Measurements from ENCODE around the gene SEMA4D. TPM values are rescaled to one million over a fixed set of nuclear protein-coding genes. Genes with fewer than 3 reads are reported as not detected.

Gene SEMA4D
- total RNA-seq, 1 experiment from 2014 or later: 2.2 TPM

- in situ Hi-C loops (cut with HindIII; ENCODE audit: low sequenced_read_pairs): no loop called here
- DNase-seq (ENCODE audit: low spot score): no peak
Measured at GRCh38 chr9:89368978-89369377, 128.9 kb downstream of the SEMA4D start.

- in situ Hi-C loops (cut with HindIII; ENCODE audit: low sequenced_read_pairs): no loop called here
- DNase-seq (ENCODE audit: low spot score): no peak
Measured at GRCh38 chr9:89368550-89368949, 129.4 kb downstream of the SEMA4D start.

- in situ Hi-C loops (cut with HindIII; ENCODE audit: low sequenced_read_pairs): no loop called here
Measured at GRCh38 chr9:89367726-89368437, 130.0 kb downstream of the SEMA4D start.

GRCh38 chr9:89367281-89367680 is 130.6 kb downstream of the SEMA4D start:
- in situ Hi-C loops (cut with HindIII; ENCODE audit: low sequenced_read_pairs): no loop called here
- DNase-seq (ENCODE audit: low spot score): no peak

More at GRCh38 chr9:89367726-89368437, 130.0 kb downstream of the SEMA4D start:
- DNase-seq (ENCODE audit: low spot score): no peak

- in situ Hi-C loops (cut with HindIII; ENCODE audit: low sequenced_read_pairs): no loop called here
Measured at GRCh38 chr9:89366711-89367110, 131.2 kb downstream of the SEMA4D start.

GRCh38 chr9:89365532-89365912 is 132.4 kb downstream of the SEMA4D start:
- DNase-seq (ENCODE audit: low spot score): no peak
- in situ Hi-C loops (cut with HindIII; ENCODE audit: low sequenced_read_pairs): no loop called here

More at GRCh38 chr9:89366711-89367110, 131.2 kb downstream of the SEMA4D start:
- no peak for DNase-seq (ENCODE audit: low spot score)

GRCh38 chr9:89364666-89365531 is 133.0 kb downstream of the SEMA4D start:
- in situ Hi-C loops (cut with HindIII; ENCODE audit: low sequenced_read_pairs): no loop called here

GRCh38 chr9:89363921-89364665 is 133.8 kb downstream of the SEMA4D start:
- in situ Hi-C loops (cut with HindIII; ENCODE audit: low sequenced_read_pairs): no loop called here
- DNase-seq (ENCODE audit: low spot score): no peak

More at GRCh38 chr9:89364666-89365531, 133.0 kb downstream of the SEMA4D start:
- no peak for DNase-seq (ENCODE audit: low spot score)

- in situ Hi-C loops (cut with HindIII; ENCODE audit: low sequenced_read_pairs): no loop called here
- no peak for DNase-seq (ENCODE audit: low spot score)
Measured at GRCh38 chr9:89363311-89363670, 134.6 kb downstream of the SEMA4D start.

GRCh38 chr9:89362647-89363310 is 135.1 kb downstream of the SEMA4D start:
- in situ Hi-C loops (cut with HindIII; ENCODE audit: low sequenced_read_pairs): no loop called here
- no peak for DNase-seq (ENCODE audit: low spot score)

- in situ Hi-C loops (cut with HindIII; ENCODE audit: low sequenced_read_pairs): no loop called here
- no peak for DNase-seq (ENCODE audit: low spot score)
Measured at GRCh38 chr9:89361816-89362646, 135.9 kb downstream of the SEMA4D start.

GRCh38 chr9:89361031-89361430 is 136.9 kb downstream of the SEMA4D start:
- no peak for DNase-seq (ENCODE audit: low spot score)
- in situ Hi-C loops (cut with HindIII; ENCODE audit: low sequenced_read_pairs): no loop called here

- DNase-seq (ENCODE audit: low spot score): peak; percentile 19
- in situ Hi-C loops (cut with HindIII; ENCODE audit: low sequenced_read_pairs): no loop called here
Measured at GRCh38 chr9:89360465-89360864, 137.4 kb downstream of the SEMA4D start.

- peak; percentile 42 for DNase-seq (ENCODE audit: low spot score)
- in situ Hi-C loops (cut with HindIII; ENCODE audit: low sequenced_read_pairs): no loop called here
Measured at GRCh38 chr9:89359751-89360261, 138.1 kb downstream of the SEMA4D start.

GRCh38 chr9:89358985-89359384 is 138.9 kb downstream of the SEMA4D start:
- in situ Hi-C loops (cut with HindIII; ENCODE audit: low sequenced_read_pairs): no loop called here
- peak; percentile 79 for DNase-seq (ENCODE audit: low spot score)

GRCh38 chr9:89358376-89358916 is 139.5 kb downstream of the SEMA4D start:
- in situ Hi-C loops (cut with HindIII; ENCODE audit: low sequenced_read_pairs): no loop called here
- DNase-seq (ENCODE audit: low spot score): no peak

- in situ Hi-C loops (cut with HindIII; ENCODE audit: low sequenced_read_pairs): no loop called here
Measured at GRCh38 chr9:89357331-89358197, 140.3 kb downstream of the SEMA4D start.

More at GRCh38 chr9:89357331-89358197, 140.3 kb downstream of the SEMA4D start:
- no peak for DNase-seq (ENCODE audit: low spot score)

Data from G401 (cell line).